C4-2B (cell line): ENCODE measurements around the gene PMVK.

Source experiments
- H3K27ac ChIP-seq: fragments of 450-650 bp; 2 replicates; pipeline ENCODE4 v1.5.1; 2017
- CTCF ChIP-seq: fragments of 450-650 bp; conservative IDR thresholded peaks from 2 replicates; pipeline ENCODE4 v1.5.1; 2017; ENCODE audit warnings: mild to moderate bottlenecking
- ZFX ChIP-seq: fragments of 450-650 bp; IDR thresholded peaks from 2 replicates; pipeline ENCODE4 v1.6.1; 2017

Gene PMVK

DNA sequence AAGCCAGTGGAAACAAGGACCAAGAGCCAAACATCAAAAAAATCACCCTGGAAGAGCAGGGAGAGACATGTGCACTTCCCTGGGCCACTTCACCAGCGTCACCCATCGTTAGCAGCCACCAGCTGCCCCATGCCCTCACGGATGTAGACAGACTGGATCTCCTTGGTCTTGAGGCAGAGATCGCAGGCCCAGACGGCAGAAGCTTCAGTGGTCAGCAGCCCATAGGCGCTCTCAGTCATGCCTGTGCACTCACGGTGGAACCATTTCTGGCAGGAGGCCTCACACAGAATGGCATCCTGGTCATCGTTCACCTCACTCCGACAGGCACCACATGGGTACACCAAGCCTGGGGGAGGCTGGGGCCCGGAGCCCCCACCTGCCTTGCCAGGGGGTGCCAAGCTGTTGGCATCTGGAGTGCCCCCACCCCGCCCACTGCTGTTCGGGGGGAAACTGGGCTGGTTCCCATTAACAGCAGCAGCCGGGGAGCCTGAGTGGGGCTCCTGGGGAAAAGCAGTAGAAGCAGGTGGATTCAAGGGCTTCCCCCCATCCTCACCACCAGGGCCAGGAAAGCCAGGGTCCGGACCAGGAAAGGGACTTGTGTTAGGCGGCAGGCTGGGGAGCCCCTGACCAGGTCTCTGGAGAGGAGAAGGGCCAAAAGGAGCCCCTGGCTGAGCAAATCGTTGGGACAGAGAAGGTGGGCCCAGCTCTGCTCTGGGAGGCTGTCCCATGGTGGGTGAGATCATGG is 22.3 kb upstream of the PMVK start:
- no peak overlapping the region for H3K27ac ChIP-seq
- TF ChIP-seq ZFX (no peak), CTCF (no peak)

GRCh38 chr1:154958036-154958435 is 21.5 kb upstream of the PMVK start:
- no peak overlapping the region for H3K27ac ChIP-seq
- TF ChIP-seq ZFX (no peak), CTCF (no peak)

- TF ChIP-seq ZFX (no peak), CTCF (no peak)
- peak overlapping the region; percentile 31; the same call in 1 of the 2 replicates for H3K27ac ChIP-seq
Observed at GRCh38 chr1:154957091-154957657, 20.7 kb upstream of the PMVK start.

GRCh38 chr1:154956544-154956941 is 20.0 kb upstream of the PMVK start:
- TF ChIP-seq ZFX (no peak), CTCF (no peak)
- H3K27ac ChIP-seq: peak overlapping the region; percentile 31

DNA sequence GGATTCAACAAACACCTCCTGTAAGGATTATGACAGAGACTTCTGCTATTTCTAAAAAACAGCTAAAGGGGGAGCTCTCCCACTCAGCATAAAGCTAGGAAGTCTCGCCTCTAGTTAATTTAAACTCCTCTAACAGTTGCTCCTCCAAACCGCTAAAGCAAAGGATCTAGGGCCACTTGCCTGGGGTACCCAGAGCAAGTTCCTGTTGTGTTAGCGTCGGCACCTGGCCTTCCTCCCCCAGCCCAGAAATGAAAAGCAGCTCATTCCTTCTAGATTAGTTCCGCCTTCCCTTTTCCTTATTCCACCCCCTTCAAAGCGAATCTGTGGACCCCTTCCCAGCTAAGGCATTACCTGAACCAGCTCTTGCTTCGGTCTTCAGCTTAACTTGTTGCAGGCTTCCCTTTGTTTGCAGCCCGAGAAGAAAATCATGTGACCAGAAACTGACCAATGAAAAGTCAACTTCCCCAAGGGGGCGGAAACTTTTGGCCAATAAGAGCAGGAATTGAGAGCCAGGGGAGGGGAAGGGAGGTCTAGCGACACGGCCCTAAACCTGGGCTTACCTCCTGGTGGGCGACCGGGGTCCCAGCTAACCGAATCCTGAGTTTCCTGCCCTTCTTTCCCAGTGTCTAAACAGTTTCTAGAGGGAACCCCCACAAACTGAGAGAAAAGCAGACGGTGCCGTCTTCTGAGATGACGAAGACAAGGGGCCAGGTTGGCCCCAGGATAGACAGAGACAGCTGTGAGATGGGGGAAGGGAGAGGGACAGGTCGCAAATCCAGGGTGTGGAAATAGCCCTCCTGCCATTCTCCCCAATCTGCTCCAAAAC is 19.4 kb upstream of the PMVK start, which contains the start of gene PBXIP1:
TSS of gene PBXIP1 (minus strand) at position 382 of the 826 bp plus-strand sequence. CDS start 2,378 bp downstream, outside the sequence.
- H3K27ac ChIP-seq: peak within 1 kb of the TSS; percentile 31
- TF ChIP-seq CTCF (no peak), ZFX (no peak)

- no peak for TF ChIP-seq CTCF
- no peak for TF ChIP-seq ZFX
- H3K27ac ChIP-seq: no peak overlapping the region; the same call in 1 of the 2 replicates
Observed at GRCh38 chr1:154955039-154955717, 18.7 kb upstream of the PMVK start.
